Suppressor macrophage treated with lipopolysaccharide for 4 hours (primary cell): ENCODE data around the gene ZNF732.
A peak's percentile ranks its signal among the peaks of the same experiment; 100 is the strongest.
"Not testable (repeated sequence)": the region's sequence is repeated elsewhere in the genome, so short reads cannot be mapped to it uniquely, and the experiment has no call there.

ENCODE experiments used
- DNase-seq: peaks from one replicate; pipeline ENCODE4 v3.0.0-alpha.2; 2020

The ZNF732 gene

DNA sequence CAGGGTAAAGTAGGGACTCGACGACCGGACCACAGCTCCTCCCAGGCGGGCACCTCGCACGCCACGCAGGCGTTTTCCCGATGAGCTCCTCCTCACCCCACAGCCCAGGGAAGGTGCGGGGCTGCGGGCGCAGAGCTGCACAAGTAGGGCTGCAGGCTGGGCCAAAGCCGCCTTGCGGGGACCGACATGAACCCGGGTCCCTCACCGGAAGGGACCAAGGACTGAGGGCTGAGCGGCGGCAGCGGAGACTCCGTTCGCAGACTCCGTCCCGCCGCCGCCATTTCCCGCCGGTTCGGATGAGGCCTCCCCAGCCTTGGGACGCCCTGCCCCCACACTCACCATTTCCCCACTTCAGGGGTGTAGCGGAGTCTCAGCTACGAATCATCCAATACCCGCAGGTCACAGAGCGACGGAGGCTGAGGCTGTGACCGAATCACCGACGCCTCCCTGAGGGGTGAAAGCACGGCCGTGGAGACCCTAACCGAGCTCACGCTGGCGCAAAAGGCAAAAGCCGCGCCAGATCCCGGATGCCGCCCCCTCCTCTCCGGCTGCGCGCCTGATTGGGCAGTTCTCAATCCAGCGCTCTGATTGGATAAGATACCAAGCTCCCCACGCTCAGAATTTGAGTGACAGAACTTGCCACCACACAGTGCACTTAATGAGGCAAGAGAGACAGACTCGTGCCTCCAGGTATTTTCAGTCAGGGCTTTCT, at the start of gene ZNF732:
Gene ZNF732, minus strand, starts transcription at position 506 of the 712 bp plus-strand sequence. Its CDS starts 164 bp downstream, at position 342.
- DNase-seq: no peak

DNA sequence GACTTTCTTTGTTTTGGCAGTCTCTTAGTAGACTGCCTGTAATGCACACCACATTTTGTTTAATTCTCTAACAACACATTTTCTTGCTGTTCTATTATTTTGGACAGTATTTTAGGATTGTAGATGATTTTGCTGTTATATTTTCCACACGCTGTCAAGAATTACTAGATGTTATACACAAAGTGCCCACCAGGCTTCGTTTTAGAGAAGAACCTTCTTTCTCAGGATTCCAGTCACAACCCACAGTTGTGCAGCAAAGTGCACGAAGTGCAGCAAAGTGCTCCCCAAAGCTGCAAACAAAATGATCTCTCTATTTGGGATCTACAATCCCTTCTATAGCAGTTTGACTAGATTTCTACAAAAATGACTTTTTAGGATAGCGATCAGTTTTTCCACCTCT, 34.7 kb upstream of the ZNF732 start:
- no peak for DNase-seq

DNA sequence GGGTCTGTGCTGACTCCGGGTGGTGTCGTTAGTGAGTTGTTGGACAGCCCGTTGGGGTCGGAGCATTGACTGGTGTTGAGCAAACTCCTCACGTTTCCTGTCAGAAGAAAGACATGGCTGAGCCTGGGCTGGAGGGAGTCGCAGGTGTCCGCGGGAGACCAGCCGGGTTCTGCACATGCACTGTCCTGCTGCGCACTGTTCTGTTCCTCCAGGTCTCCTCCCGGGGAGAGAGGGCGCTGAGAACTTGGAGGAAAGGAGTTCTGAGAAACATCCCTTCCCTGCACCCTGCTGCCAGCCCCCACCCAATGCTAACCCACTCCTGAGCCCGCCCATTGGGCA, 33.5 kb upstream of the ZNF732 start:
- DNase-seq: no peak

DNA sequence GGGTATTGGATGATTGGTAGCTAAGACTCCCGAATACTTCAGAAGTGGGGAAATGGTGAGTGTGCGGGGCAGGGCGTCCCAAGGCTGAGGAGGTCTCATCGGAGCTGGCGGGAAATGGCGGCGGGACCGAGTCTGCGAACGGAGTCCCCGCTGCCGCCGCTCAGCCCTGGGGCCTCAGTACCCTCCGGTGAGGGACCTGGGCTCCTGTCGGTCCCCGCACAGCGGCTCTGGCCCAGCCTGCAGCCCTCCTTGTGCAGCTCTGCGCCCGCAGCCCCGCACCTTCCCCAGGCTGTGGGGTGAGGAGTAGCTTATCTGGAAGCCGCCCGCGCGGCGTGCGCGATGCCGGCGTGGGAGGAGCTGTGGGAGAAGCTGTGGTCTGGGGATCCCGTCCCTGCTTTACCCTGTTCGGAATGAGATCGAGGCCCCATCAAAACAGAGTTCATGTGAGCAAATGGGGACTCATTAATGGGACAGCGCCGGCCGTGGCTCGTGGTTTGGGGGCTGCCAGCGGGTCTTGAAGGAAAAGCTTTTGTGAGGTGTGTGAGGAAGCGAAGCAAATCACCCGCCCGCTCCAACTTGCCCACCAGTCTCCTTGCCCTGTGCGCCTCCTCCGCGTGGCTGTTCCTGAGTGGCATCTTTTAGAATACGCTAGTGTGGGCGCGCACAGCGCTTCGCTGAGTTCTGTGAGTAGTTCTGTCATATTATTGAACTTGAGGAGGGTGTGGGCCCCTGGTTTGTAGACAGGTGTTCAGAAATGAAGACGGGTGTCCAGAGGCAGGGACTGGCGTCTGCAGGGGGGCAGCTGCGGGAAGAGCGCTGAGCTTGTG, 32.9 kb upstream of the ZNF732 start:
- no peak for DNase-seq

DNA sequence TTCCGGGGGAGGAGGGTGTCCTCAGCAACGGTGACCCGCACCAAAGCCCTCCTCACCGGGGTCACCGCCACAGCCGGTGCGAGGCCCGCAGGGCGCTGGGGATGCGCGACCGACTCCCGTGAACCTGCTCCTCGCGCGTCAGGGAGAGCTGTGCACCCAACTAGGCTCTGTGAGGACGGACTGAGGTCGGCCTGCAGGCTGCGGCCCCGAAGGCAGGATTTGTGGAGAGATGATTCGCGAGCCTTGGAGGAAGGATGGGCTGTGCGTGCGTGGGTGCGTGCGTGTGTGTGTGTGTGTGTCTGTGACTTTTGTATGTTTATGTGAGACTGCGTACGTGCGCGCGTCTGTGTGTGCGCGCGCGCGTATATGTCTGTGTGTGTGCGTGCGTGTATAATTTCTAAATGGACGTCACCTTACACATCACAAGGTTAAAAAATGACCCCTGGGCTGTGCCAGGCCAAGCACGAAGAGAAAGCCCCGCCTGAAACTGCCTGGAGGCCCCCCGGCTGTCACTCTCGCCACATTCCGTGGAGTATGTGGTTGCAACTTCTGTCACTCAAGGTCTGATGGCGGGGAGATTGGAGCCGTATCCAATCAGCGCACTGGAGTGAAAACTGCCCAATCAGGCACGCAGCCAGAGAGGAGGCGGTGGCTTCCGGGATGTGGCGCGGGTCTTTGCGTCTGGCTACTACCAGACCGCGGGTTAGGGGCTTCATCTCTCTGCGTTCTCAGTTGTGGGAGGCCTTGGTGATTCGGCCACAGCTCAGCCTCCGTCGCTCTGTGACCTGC, 32.1 kb upstream of the ZNF732 start, which contains the start of gene ZNF141:
Gene ZNF141, plus strand, starts transcription at position 672 of the 789 bp plus-strand sequence. CDS start 170 bp downstream, outside the sequence.
- DNase-seq: peak; percentile 97

DNA sequence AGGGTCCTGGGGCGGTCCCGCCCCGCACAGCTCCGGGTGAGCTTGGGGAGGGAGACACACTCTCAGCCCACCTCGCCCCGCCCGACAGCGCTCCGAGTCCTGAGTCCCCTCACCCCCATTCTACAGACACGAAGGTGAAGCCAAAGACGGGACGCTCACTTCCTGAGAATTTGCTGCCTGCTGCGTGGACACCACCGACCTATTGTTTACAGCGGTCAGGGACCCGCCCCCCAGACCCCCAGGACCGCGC, 31.5 kb upstream of the ZNF732 start:
- no peak for DNase-seq

DNA sequence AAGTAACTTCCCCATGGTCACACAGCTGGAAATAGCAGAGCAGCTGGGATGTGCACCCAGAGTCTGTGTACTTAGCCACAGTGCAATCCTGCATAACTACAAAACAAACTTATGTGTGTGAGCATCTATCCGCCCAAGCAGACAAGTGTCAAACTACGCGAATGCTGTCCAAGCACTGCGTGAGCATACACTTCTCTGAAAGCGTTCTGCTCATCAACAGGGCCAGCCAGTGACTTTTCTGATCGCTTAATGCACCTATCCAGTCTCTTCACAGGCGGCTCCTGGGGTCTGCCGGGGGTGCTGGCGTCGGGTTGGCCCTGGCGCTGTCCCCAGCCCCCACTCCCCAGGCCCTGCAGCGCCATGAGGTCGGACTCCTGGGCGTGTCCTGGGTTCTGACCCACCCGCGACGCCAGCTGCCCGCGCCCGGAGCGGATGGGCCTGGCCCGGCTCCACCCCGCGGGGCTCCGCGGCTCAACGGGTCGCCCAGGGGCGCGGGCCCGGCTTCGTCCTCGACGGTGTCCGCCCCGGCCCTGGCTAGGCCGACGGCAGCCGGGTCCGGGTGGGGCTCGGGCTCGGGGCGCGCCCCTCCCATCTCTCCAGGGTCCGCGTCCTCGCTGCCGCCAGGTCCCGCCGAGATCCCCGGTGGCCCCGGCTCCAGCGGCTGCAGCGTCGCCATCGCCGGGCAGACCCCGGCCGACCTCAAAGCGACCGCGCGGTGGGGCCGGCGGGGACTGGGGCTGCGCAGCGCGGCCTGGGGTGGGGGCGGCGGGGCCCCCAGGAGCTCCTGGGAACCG, 31.0 kb upstream of the ZNF732 start:
- DNase-seq: peak; percentile 0

DNA sequence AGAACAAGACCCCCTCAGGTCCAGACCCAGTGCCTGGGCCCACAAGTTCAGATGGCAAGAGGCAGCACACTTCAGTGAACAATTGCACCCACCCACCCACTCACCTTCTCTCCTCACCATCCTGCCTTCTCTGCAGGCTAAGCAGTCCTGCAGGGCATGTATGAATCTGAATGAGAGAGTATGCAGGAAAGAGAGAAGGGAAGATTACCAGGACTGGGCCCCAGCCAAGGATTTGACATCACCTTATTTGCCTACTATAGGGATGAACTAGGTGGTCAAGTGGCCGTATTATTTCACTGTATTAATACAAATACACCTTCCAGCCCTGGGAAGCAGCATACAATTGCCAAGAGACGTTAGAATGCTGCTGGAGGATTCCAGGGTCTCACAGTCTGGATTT, 30.2 kb upstream of the ZNF732 start:
- no peak for DNase-seq

DNA sequence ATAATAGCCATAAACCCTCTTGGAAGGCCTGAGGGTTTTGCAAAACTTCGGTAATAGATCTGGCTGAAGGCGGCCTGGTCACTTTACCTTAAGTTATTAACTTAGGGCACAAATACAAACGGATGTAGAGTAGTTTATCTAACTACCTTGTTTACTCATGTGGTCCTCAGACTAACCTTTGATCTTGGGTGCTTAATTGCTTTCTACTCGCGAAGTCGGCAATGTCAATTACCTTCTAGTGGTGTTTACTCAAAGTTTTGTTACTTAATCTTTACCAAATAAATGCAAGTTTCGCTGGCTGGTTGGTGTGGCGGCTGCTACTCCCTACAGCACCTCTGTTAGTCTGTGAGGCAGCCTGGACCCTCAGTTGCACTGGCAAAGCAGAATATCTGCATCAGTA, 23.5 kb upstream of the ZNF732 start:
- no peak for DNase-seq

DNA sequence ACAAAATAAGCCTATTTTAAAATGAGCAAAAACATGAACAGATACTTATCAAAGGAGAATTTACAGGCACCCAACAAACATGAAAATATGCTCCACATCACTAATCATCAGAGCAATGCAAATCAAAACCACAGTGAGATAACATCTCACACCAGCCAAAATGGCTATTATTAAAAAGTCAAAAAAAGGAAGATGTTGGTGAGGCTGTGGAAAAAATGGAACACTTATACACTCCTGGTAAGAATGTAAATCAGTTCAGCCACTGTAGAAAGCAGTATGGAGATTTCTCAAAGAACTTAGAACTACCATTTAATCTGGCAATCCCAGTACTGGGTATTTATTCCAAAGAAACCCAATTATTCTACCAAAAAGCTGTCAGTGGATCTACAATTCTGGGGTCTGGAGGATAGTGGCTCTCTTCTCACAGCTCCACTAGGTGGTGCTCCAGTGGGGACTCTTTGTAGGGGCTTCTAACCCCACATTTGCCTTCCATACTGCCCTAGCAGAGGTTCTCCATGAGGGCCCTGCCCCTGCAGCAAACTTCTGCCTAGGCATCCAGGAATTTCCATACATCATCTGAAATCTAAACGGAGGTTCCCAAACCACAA, 9.1 kb upstream of the ZNF732 start:
- DNase-seq: no peak

DNA sequence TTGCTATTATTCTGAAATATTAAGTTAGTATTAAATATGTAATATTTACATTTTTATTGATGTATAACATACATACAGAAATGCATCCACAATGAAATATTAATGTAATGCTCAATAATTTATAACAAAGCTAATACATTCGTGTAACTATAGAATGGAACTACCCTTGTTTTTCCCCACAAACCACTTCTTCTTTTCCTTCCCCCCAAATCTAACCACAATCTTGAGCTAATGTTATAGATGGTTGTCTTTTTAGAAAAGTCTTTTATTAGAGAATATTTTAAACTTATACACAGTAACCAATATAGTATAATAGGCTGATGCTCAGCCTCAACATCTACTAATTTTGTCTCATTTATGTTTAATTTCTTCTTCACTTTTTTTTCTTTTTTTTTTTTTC, 4.5 kb upstream of the ZNF732 start:
- no peak for DNase-seq

DNA sequence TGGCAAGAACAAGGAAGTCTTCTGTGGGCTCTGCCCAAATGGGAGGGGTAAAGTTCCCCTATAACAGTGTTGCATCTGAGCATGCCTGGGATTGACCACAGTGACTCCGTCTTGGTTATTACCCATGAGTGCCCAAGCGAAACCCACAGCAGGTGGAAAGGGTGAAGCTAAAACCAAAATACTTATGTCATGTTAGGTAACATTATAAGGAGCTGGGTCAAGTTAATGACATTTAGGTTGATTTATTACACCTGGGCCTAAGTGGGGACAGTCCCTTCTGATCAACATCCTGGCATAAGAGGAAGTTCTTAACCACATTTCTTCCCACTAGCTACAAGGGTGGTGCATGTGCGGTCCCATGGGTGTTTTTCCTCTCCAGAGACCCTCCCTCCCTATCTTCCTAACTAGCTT, 1.3 kb upstream of the ZNF732 start:
- no peak for DNase-seq

DNA sequence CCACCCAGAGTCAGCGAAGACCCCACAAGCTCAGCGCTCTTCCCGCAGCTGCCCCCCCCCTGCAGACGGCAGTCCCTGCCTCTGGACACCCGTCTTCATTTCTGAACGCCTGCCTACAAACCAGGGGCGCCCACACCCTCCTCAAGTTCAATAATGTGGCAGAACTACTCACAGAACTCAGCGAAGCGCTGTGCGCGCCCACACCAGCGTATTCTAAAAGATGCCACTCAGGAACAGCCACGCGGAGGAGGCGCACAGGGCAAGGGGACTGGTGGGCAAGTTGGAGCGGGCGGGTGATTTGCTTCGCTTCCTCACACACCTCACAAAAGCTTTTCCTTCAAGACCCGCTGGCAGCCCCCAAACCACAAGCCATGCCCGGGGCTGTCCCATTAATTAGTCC, 758 bp downstream of the ZNF732 start:
- not testable (repeated sequence) for DNase-seq

DNA sequence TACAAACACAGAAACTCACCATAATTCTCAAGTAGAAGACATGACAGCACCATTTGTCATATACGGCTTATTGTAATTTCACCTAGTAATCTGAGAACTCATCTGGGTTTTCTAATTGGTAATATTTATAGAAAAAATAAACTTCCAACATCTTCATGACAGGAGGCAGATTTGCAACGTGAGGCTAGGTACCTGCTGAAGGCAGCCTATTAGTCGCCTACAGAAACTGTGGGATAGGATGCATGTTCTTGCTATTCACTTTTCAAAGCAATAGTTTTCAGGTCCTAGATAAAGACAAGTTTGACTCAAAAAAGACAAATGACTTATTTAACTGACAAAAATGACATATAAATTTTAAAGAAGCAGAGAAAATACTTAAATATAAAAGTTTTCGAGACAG, 2.9 kb downstream of the ZNF732 start:
- no peak for DNase-seq

DNA sequence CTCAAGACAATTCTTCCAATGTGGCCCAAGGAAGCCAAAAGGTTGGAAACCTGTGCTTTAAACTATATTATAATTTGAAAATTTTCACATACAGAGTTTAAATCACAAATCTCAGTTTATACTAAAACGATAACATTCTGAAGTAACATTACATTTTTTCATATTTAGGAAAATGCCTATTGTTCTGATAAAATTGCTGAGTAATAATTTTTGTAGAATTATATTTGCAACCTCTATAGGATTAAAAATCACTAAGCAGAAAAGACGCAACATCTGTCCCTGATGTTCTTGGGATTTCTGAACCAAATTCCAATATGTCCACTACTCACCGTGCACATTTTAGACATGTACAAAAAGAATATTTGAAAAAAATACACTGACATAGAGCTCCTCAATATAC, 10.5 kb downstream of the ZNF732 start:
- no peak for DNase-seq

DNA sequence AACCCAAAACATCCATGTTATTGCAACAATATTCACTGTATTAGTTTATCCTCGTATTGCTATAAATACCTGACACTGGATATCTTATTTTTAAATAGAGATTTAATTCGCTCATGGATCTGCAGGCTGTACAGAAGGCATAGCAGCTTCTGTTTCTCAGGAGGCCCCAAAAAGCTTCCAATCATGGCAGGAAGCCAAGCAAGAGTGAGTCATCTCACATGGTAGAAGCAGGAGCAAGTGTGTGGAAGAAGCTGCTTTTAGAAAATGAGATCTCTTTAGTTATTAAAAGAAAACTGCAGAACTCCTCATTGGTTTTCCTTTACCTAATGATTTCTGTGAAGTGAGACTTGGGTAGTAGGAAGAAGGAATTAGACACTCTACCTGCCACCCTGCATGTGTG, 16.4 kb downstream of the ZNF732 start:
- DNase-seq: no peak

DNA sequence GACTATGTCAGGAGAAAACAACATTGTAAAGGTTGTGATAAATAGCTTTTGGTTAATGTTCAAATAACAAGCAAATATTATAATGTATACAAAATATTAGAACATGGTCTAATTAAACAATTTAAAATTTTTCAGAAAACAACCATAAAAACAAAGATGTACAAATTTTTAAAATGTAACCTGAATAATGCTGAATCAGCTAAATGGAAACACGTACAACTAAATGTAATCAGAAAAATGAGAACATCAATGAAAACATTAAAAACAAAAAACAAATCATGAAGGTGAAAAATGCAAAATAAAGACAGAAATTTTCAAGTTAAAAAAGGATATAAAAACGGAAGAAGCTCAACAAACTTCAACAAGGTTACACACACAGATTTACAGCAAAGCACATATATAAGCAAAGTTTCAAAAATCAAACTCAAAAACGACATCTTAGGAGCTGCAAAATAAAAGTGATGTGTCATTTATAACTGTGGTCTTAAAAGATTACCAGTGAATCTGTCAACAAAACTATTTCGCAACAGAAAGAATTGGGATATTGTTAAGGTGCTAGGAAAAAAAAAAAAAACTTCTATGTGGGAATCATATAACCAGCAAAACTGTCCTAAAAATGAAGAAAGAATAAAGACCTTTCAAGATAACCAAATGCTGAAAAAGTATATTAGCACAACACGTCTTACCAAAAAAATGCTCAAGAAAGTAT, 31.8 kb downstream of the ZNF732 start:
- DNase-seq: no peak

DNA sequence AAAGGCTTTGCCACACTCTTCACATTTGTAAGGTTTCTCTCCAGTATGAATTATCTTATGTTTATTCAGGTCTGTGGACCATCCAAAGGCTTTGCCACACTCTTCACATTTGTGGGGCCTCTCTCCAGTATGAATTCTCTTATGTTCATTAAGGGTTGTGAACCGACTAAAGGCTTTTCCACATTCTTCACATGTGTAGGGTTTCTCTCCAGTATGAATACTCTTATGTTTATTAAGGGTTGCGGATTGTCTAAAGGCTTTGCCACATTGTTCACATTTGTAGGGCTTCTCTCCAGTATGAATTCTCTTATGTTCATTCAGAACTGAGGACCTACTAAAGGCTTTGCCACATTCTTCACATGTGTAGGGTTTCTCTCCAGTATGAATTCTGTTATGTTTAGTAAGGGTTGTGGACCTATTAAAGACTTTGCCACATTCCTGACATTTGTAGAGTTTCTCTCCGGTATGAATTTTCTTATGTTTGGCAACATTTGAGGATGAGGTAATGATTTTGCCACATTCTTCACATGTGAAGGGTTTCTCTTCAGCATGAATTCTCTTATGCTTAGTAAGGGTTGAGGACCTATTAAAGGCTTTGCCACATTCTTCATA, 33.7 kb downstream of the ZNF732 start:
- no peak for DNase-seq

DNA sequence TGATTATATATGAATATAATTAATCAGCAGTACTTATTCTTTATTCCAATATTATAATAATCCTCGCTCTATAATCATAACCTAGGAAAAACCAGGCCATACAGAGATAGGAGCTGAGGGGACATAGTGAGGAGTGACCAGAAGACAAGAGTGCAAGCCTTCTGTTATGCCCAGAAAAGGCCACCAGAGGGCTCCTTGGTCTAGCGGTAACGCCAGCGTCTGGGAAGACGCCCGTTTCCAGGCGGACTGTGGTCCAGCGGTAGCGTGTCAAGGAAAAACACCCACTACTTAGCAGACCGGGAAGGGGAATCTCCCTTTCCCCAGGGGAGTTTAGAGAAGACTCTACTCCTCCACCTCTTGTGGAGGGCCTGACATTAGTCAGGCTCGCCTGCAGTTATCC, 46.0 kb downstream of the ZNF732 start:
- not testable (repeated sequence) for DNase-seq

DNA sequence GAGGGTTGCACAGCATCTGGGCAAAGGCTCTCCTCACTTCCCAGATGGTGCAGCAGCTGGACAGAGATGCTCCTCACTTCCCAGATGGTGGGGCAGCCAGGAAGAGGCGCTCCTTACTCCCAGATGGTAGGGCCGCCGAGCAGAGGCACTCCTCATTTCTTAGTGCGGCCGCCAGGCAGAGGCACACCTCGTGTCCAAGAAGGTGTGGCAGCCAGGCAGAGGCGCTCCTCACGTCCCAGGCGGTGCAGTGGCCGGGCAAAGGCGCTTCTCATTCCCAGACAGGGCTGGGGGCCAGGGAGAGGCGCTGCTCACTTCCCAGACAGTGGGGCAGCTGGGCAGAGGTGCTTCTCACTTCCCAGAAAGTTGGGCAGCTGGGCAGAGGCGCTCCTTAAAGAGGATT, 48.8 kb downstream of the ZNF732 start:
- DNase-seq: no peak

DNA sequence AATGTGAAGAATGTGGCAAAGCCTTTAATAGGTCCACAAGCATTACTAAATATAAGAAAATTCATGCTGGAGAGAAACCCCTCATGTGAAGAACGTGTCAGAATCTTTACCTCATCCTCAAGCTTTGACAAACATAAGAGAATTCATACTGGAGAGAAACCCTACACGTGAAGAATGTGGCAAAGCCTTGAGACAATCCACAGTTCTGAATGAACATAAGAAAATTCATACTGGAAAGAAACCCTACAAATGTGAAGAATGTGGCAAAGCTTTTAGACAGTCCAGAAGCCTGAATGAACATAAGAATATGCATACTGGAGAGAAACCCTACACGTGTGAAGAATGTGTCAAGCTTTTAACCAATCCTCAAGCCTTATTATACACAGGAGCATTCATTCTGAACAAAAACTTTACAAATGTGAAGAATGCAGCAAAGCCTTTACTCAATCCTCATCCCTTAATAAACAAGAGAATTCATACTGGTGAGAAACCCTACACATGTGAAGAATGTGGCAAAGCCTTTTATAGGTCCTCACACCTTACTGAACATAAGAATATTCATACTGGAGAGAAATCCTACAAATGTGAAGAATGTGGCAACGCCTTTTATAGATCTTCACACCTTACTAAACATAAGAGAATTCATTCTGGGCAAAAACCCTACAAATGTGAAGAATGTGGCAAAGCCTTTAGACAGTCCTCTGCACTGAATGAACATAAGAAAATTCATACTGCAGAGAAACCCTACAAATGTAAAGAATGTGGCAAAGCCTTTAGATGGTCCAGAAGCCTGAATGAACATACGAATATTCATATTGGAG, 51.1 kb downstream of the ZNF732 start:
- no peak for DNase-seq
